IPS-15b (cell line): Measurements from ENCODE around the gene MYH3.

Experiments
- H3K27me3 ChIP-seq: one replicate; pipeline ENCODE4 v1.6.1; 2013; ENCODE audit warnings: low read length; ENCODE audit not compliant: control insufficient read depth, insufficient read depth
- H3K36me3 ChIP-seq: one replicate; pipeline ENCODE4 v1.6.1; 2013; ENCODE audit warnings: low read length; ENCODE audit not compliant: control insufficient read depth, insufficient read depth
- H3K4me1 ChIP-seq: one replicate; pipeline ENCODE4 v1.6.1; 2013; ENCODE audit warnings: mild to moderate bottlenecking, low read length; ENCODE audit not compliant: control insufficient read depth, insufficient read depth
- H3K4me3 ChIP-seq: one replicate; pipeline ENCODE4 v1.5.1; 2013; ENCODE audit warnings: low read depth, low read length
- H3K9ac ChIP-seq: one replicate; pipeline ENCODE4 v1.6.1; 2013; ENCODE audit warnings: low read depth, mild to moderate bottlenecking, low read length
- H3K9me3 ChIP-seq: one replicate; pipeline ENCODE4 v1.6.1; 2013; ENCODE audit warnings: mild to moderate bottlenecking, low read length; ENCODE audit not compliant: control insufficient read depth, insufficient read depth

The MYH3 gene

DNA sequence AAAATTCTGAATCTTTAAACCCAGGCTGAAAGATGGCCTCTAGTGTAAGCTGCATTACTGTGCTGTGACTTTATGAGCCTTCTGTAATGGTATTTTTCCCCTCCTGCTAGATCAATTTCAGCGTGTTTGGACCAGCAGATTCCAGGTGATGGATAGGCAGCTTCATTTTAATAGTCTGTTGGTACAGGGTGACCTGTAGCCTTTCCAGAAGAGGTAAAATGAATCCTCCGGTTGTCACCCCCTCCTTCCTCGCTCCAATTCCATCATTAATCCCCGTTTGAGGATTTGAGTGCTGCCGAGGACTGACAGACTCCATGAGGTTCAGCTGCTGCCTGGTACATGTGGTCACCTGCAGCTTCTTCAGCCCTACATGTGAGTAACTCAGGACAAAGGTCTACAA is 48.9 kb downstream of the MYH3 start:
- H3K4me3 ChIP-seq: no peak overlapping the region
- no peaks in the 10 kb centered on the region for H3K36me3 ChIP-seq
- H3K9me3 ChIP-seq: no peaks in the 10 kb centered on the region
- no peaks in the 10 kb centered on the region for H3K27me3 ChIP-seq
- H3K4me1 ChIP-seq: no peaks in the 10 kb centered on the region
- H3K9ac ChIP-seq: no peak overlapping the region

GRCh38 chr17:10606110-10606509 is 51.0 kb downstream of the MYH3 start:
- H3K4me3 ChIP-seq: no peak overlapping the region

GRCh38 chr17:10605221-10605783 is 51.8 kb downstream of the MYH3 start:
- no peaks in the 10 kb centered on the region for H3K4me1 ChIP-seq
- no peaks in the 10 kb centered on the region for H3K36me3 ChIP-seq
- H3K4me3 ChIP-seq: no peak overlapping the region
- H3K27me3 ChIP-seq: no peaks in the 10 kb centered on the region
- H3K9me3 ChIP-seq: no peaks in the 10 kb centered on the region
- no peak overlapping the region for H3K9ac ChIP-seq

More at GRCh38 chr17:10606110-10606509, 51.0 kb downstream of the MYH3 start:
- Histone ChIP-seq H3K4me1 (no peaks in the 10 kb centered on the region), H3K9me3 (no peaks in the 10 kb centered on the region), H3K9ac (no peak overlapping the region), H3K36me3 (no peaks in the 10 kb centered on the region), H3K27me3 (no peaks in the 10 kb centered on the region)

DNA sequence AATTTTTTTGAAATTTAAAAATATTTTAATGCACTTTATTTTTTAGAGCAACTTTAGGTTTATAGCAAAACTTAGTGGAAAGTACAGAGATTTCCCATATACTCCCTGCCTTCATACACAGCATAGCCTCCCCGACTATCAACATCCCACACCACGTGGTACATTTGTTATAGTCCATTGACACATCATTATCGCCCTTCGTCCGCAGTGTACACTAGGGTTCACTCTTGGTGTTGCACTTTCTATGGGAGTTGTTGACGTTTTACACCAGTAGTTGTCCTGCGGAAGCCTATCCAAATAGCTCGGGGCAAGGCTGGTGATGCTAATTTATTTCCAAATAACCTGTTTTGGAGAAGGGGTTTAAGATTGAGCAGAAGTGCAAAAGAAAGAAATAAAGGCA is 52.6 kb downstream of the MYH3 start:
- Histone ChIP-seq H3K4me1 (no peaks in the 10 kb centered on the region), H3K9me3 (no peaks in the 10 kb centered on the region), H3K27me3 (no peaks in the 10 kb centered on the region), H3K4me3 (no peak overlapping the region), H3K36me3 (no peaks in the 10 kb centered on the region), H3K9ac (no peak overlapping the region)

DNA sequence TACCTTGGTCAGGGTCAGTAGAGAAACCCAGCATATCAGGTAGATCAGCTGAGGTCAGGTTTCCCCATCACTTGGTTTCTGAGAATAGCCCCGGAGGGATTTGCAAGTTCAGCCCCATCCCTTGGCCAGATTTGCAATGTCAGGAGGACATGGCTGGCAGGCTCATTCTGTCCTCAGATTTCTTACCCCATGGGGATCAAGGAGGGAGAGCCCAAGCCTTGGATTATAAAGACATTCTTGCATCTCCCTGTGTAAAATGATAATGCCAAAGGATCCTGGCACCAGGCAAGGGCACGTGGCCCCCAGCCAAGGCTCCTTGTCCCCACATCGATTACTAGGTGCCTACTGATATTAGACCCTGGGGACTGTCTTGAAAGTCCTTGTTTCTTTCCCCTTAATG is 53.2 kb downstream of the MYH3 start:
- H3K9ac ChIP-seq: no peak overlapping the region
- no peak overlapping the region for H3K4me3 ChIP-seq
- no peaks in the 10 kb centered on the region for H3K9me3 ChIP-seq
- H3K36me3 ChIP-seq: no peaks in the 10 kb centered on the region
- no peaks in the 10 kb centered on the region for H3K27me3 ChIP-seq
- H3K4me1 ChIP-seq: no peaks in the 10 kb centered on the region

- Histone ChIP-seq H3K27me3 (no peaks in the 10 kb centered on the region), H3K4me1 (no peaks in the 10 kb centered on the region), H3K9me3 (no peaks in the 10 kb centered on the region), H3K4me3 (no peak overlapping the region), H3K9ac (no peak overlapping the region), H3K36me3 (no peaks in the 10 kb centered on the region)
Measured at GRCh38 chr17:10600571-10600970, 56.5 kb downstream of the MYH3 start.

- Histone ChIP-seq H3K4me1 (no peaks in the 10 kb centered on the region), H3K27me3 (no peaks in the 10 kb centered on the region), H3K36me3 (no peaks in the 10 kb centered on the region), H3K9me3 (no peaks in the 10 kb centered on the region), H3K4me3 (no peak overlapping the region), H3K9ac (no peak overlapping the region)
Measured at GRCh38 chr17:10598621-10599020, 58.5 kb downstream of the MYH3 start.

DNA sequence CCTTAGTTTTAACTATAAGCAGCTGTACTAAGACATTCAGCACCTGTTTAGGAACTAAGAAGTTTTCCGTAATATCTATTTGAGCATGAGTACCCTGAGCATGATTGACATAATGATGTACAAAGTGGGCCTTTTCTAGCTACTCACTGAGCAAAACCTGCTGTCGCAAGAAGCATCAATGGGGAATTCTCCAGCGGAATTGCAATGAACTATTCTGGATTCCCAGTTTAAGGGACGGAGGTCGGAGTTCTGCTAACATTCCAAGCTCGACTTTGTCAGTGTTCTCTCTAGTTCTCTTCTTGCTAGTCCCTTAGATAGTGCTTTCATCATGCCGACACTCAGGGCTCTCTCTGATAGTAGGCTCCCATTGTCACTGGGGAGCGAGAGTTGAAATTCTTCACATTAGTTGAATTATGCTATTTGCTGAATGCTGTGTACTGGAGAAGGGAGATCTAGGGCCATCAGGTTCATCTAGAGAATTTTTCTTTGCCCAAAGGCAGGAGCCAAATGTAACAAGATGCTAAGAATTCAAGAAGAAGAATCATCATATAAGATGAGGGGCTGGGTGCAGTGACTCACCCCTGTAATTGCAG is 67.5 kb downstream of the MYH3 start:
- H3K9ac ChIP-seq: no peak overlapping the region
- H3K4me1 ChIP-seq: no peaks in the 10 kb centered on the region
- no peaks in the 10 kb centered on the region for H3K36me3 ChIP-seq
- H3K9me3 ChIP-seq: no peaks in the 10 kb centered on the region
- H3K27me3 ChIP-seq: no peaks in the 10 kb centered on the region
- no peak overlapping the region for H3K4me3 ChIP-seq

DNA sequence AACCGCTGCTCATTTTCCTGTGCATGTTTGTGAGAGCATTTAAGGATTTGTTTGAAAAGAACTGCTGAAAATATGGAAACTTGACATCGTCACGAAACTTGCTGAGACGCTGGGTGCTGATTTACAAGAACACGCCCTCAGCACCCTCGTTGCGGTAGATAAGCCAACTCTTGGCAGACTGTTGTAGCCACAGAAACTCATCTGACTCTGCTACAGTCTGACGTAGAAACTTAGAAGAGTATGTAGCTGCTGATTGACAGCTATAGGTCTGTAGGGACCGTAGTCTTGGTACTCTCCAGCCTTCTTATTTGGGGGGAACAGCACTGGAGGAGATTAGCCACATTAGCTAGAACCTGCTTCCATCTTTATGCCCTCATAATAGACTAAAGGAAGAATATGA is 71.6 kb downstream of the MYH3 start:
- Histone ChIP-seq H3K36me3 (no peaks in the 10 kb centered on the region), H3K9me3 (no peaks in the 10 kb centered on the region), H3K27me3 (no peaks in the 10 kb centered on the region), H3K4me3 (no peak overlapping the region), H3K4me1 (no peaks in the 10 kb centered on the region), H3K9ac (no peak overlapping the region)

GRCh38 chr17:10583834-10584233 is 73.3 kb downstream of the MYH3 start:
- H3K4me3 ChIP-seq: no peak overlapping the region
- H3K9me3 ChIP-seq: no peaks in the 10 kb centered on the region
- H3K36me3 ChIP-seq: no peaks in the 10 kb centered on the region
- no peak overlapping the region for H3K9ac ChIP-seq
- H3K27me3 ChIP-seq: no peaks in the 10 kb centered on the region
- H3K4me1 ChIP-seq: no peaks in the 10 kb centered on the region

DNA sequence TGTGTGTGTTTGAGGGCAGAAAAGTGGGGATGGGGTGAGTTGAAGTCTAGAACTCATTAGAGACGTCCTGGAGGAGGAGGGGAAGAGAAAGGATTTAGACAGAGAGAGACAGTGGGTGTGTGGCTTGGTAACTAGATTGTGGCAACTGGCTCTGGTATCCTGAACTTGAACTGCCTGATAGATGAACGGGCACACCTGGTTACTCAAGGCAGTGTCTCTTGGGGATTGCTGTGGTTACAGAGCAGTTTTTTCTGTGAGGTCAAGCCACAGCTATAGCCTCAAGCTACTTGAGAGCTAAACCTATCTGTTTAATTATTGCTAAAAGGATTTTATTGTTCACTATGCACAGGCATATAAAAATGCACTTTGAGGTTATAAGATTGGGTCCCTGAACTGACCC is 77.8 kb downstream of the MYH3 start:
- Histone ChIP-seq H3K4me1 (no peaks in the 10 kb centered on the region), H3K27me3 (no peaks in the 10 kb centered on the region), H3K9me3 (no peaks in the 10 kb centered on the region), H3K4me3 (no peak overlapping the region), H3K9ac (no peak overlapping the region), H3K36me3 (no peaks in the 10 kb centered on the region)
